Endothelial cell of umbilical vein (primary cell): Measurements from ENCODE around the gene IL4I1. TPM values are rescaled to one million over a fixed set of nuclear protein-coding genes. Genes with fewer than 3 reads are reported as not detected.

Experiments used
- BruUV-seq: library from RNA; stranded (reverse); fragments of 400-500 nt; replicated peaks from 2 replicates; lab custom pipeline; 2021; lab: Mats Ljungman, UMichigan
- CTCF ChIA-PET: fragments of 300-600, 350-600 bp; sonication (Branson Sonifier 250); formaldehyde crosslinking; loops from one replicate; lab custom pipeline; 2021; ENCODE audit warnings: antibody characterized with exemption, inconsistent platforms; lab: Charles Lee
- POLR2A ChIA-PET: fragments of 300-600, 350-600 bp; sonication (Branson Sonifier 250); formaldehyde crosslinking; loops from one replicate; lab custom pipeline; 2021; ENCODE audit warnings: antibody characterized with exemption, inconsistent platforms; lab: Charles Lee
- DNase-seq: peaks from one replicate; pipeline ENCODE4 v3.0.0-alpha.2; 2011; ENCODE audit warnings: low read depth, low spot score
- FAIRE-seq: peaks from 2 replicates; lab custom pipeline; 2011; peaks lifted over from hg19 to GRCh38; lab: Jason Lieb, UNC
- H2AFZ ChIP-seq: 2 replicates; pipeline ENCODE4 v1.6.0; 2012; ENCODE audit warnings: low read depth, low read length, control low read depth, inconsistent platforms
- H3K27ac ChIP-seq: 2 replicates; pipeline ENCODE4 v1.5.1; 2011; ENCODE audit warnings: low read depth, mild to moderate bottlenecking, control low read depth, low read length, moderate library complexity; ENCODE audit not compliant: insufficient read depth
- H3K27me3 ChIP-seq, 2 experiments: 2 replicates each; pipeline versions ENCODE4 v1.6.0 to v1.6.1; 2011; ENCODE audit warnings: low read length in 2 of 2, mixed read lengths in 1 of 2; ENCODE audit not compliant: control insufficient read depth in 2 of 2, insufficient read depth in 2 of 2
- H3K36me3 ChIP-seq, 2 experiments: 2 replicates in 1 of 2; 3 replicates in 1 of 2; pipeline ENCODE4 v1.5.1; 2011; ENCODE audit warnings: low read length in 2 of 2, mild to moderate bottlenecking in 1 of 2, moderate library complexity in 1 of 2; ENCODE audit not compliant: control insufficient read depth in 2 of 2, insufficient read depth in 2 of 2; ENCODE audit errors: extremely low read depth in 1 of 2
- H3K4me1 ChIP-seq: 3 replicates; pipeline ENCODE4 v1.5.1; 2011; ENCODE audit warnings: mild to moderate bottlenecking, low read length; ENCODE audit not compliant: control insufficient read depth, insufficient read depth; ENCODE audit errors: extremely low read depth
- H3K4me2 ChIP-seq: 2 replicates; pipeline ENCODE4 v1.6.1; 2011; ENCODE audit warnings: low read length, control low read depth, mixed read lengths; ENCODE audit not compliant: insufficient read depth
- H3K4me3 ChIP-seq, 3 experiments: fragments of 200-600 bp in 1 of 3; sonication (generic), shearing (Covaris generic) in 1 of 3; replicated peaks in 1 of 3; 2 replicates each; pipeline ENCODE4 v1.5.1; 2011 to 2016; ENCODE audit warnings: control low read depth in 3 of 3, low read length in 3 of 3, mild to moderate bottlenecking in 2 of 3, inconsistent platforms in 1 of 3, low read depth in 1 of 3, moderate library complexity in 1 of 3; ENCODE audit not compliant: insufficient read depth in 1 of 3
- H3K79me2 ChIP-seq: 2 replicates; pipeline ENCODE4 v1.6.0; 2012; ENCODE audit warnings: low read length, inconsistent platforms; ENCODE audit not compliant: control insufficient read depth, insufficient read depth
- H3K9ac ChIP-seq: replicated peaks from 2 replicates; pipeline ENCODE3; 2011; ENCODE audit warnings: low read length, control low read depth; ENCODE audit not compliant: insufficient read depth; ENCODE audit errors: extremely low read depth
- H3K9me1 ChIP-seq: replicated peaks from 3 replicates; pipeline ENCODE4 v1.6.0; 2011; ENCODE audit warnings: mild to moderate bottlenecking, low read length; ENCODE audit not compliant: control insufficient read depth, insufficient read depth; ENCODE audit errors: extremely low read depth
- H3K9me3 ChIP-seq: replicated peaks from 2 replicates; pipeline ENCODE4 v1.5.1; 2012; ENCODE audit warnings: low read length, inconsistent platforms; ENCODE audit not compliant: control insufficient read depth, insufficient read depth
- H4K20me1 ChIP-seq: replicated peaks from 2 replicates; pipeline ENCODE3; 2011; ENCODE audit warnings: mild to moderate bottlenecking, low read length; ENCODE audit not compliant: control insufficient read depth, insufficient read depth; ENCODE audit errors: extremely low read depth
- GATA2 ChIP-seq: IDR thresholded peaks from 2 replicates; pipeline ENCODE4 v1.7.0; 2011; ENCODE audit warnings: low read depth, mild to moderate bottlenecking, moderate library complexity, mixed read lengths, low read length; ENCODE audit not compliant: insufficient read length, insufficient read depth
- MYC ChIP-seq: IDR thresholded peaks from one replicate; pipeline ENCODE4 v1.6.1; 2011; ENCODE audit warnings: mild to moderate bottlenecking, low read depth, low read length
- dilution Hi-C: fragments of 300-500 bp; cut with MboI; formaldehyde crosslinking; loops from one replicate; pipeline ENCODE4 v1.15.0; 2019; ENCODE audit warnings: low sequenced_read_pairs; ENCODE audit not compliant: extremely low pct_ligation_motif_present
- intact Hi-C: fragments of 100-400 bp; cut with micrococcal nuclease; formaldehyde crosslinking; loops from one replicate; pipeline ENCODE4 v1.10.0; 2022
- polyA plus RNA-seq, 4 experiments: library from polyadenylated mRNA; depleted of rRNA in 3 of 4; stranded (reverse) in 3 of 4; unstranded in 1 of 4; fragments of >200 nt; gene quantifications; 2 replicates each; pipeline versions ENCODE4 v1.2.1 to v1.2.3, GENCODE V29; 2011 to 2012; ENCODE audit warnings: missing spikeins in 1 of 4
- total RNA-seq: library from RNA; stranded (reverse); gene quantifications from 2 replicates; pipeline ENCODE4 v1.2.3, GENCODE V29; 2021

Gene IL4I1
- total and polyA plus RNA-seq, 2 donors (not counting 3 experiments of a cell fraction or from before 2014, with no cell fraction given): 5.0 to 5.6 TPM

- Histone ChIP-seq H3K9ac (no peak overlapping the region), H3K27ac (no peak overlapping the region), H3K4me1 (peaks cover 16% of the 10 kb centered on the region), H3K4me2 (no peak overlapping the region), H3K9me1 (no peaks in the 10 kb centered on the region), H3K36me3 (no peaks in the 10 kb centered on the region), H3K79me2 (no peaks in the 10 kb centered on the region), H3K27me3 (no peaks in the 10 kb centered on the region), H3K9me3 (no peaks in the 10 kb centered on the region), H3K4me3 (no peak overlapping the region), H4K20me1 (no peaks in the 10 kb centered on the region), H2AFZ (no peak overlapping the region)
- BruUV-seq: no TSS peak
- intact Hi-C loops: no loop called here
- FAIRE-seq (no peak), DNase-seq (no peak)
- dilution Hi-C loops: no loop called here
- POLR2A ChIA-PET: no interaction called here
- CTCF ChIA-PET: interaction anchor here (0.6 kb wide), 1 partner anchor 34 kb away, joined by 3 read pairs; no protein-coding TSS in a partner anchor
- TF ChIP-seq GATA2: no peak
- no peak for TF ChIP-seq MYC
Observed at GRCh38 chr19:49894011-49894664, 2.5 kb downstream of the IL4I1 start.

DNA sequence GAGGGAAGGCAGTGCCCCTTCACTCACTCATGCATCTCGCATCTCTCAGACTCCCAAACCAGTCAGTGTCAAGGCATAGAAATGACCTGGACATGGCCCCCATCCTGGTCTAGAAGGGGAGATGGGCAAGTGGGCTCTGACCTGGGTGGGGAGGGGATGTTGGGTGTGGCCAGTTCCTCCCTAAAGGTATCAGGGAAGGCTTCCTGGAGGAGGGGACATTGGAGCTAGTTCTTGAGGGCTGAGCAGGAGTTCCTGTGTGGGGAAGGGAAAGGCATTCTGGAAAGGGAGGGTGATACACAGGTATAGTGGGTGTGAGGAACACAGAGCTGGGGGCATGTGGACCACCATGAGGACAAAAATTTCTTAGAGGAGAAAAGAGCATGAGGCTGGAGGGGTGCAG lies 4.0 kb downstream of the IL4I1 start:
- H3K9me1 ChIP-seq: no peaks in the 10 kb centered on the region
- dilution Hi-C loops: no loop called here

More for the DNA sequence above, 4.0 kb downstream of the IL4I1 start:
- Histone ChIP-seq H3K9me3 (no peaks in the 10 kb centered on the region), H3K27me3 (no peaks in the 10 kb centered on the region), H3K4me3 (no peak overlapping the region), H2AFZ (no peak overlapping the region), H3K79me2 (no peaks in the 10 kb centered on the region), H3K36me3 (no peaks in the 10 kb centered on the region), H3K4me2 (no peak overlapping the region), H3K27ac (no peak overlapping the region), H3K4me1 (peaks cover 16% of the 10 kb centered on the region), H3K9ac (no peak overlapping the region), H4K20me1 (no peaks in the 10 kb centered on the region)
- no peak for FAIRE-seq
- ChIA-PET POLR2A (no interaction called here), CTCF (no interaction called here)
- intact Hi-C loops: no loop called here
- no peak for TF ChIP-seq GATA2
- TF ChIP-seq MYC: no peak
- no TSS peak for BruUV-seq
- no peak for DNase-seq
